GM12878 (cell line): ENCODE data around the gene GALNS. TPM values are rescaled to one million over a fixed set of nuclear protein-coding genes. Genes with fewer than 3 reads are reported as not detected.

Source experiments
- BACH1 ChIP-seq: fragments of 450-650 bp; IDR thresholded peaks from 2 replicates; pipeline ENCODE4 v1.6.1; 2017; ENCODE audit warnings: mild to moderate bottlenecking, borderline replicate concordance
- BCL11A ChIP-seq: IDR thresholded peaks from 2 replicates; pipeline ENCODE4 v1.6.1; 2011; ENCODE audit warnings: low read depth, low read length
- BHLHE40 ChIP-seq, 2 experiments: fragments of 450-650 bp in 1 of 2; IDR thresholded peaks; 2 replicates each; pipeline ENCODE4 v1.6.1; 2011 to 2017; ENCODE audit warnings: low read depth in 2 of 2, borderline replicate concordance in 1 of 2, improper control_type of control experiment in 1 of 2, low read length in 1 of 2, mild to moderate bottlenecking in 1 of 2
- BRCA1 ChIP-seq: IDR thresholded peaks from 2 replicates; pipeline ENCODE4 v1.6.1; 2011; ENCODE audit warnings: low read depth, low read length, improper control_type of control experiment
- CBX3 ChIP-seq: fragments of 200-600 bp; sonication (generic); IDR thresholded peaks from 2 replicates; pipeline ENCODE4 v1.6.1; 2016; ENCODE audit warnings: low read depth, borderline replicate concordance
- CHD1 ChIP-seq: IDR thresholded peaks from 2 replicates; pipeline ENCODE4 v1.6.1; 2012; ENCODE audit warnings: low read depth, low read length, improper control_type of control experiment
- CHD4 ChIP-seq: fragments of 200-600 bp; sonication (generic); IDR thresholded peaks from 2 replicates; pipeline ENCODE4 v1.6.1; 2016; ENCODE audit warnings: mild to moderate bottlenecking
- E2F8 ChIP-seq: fragments of 450-650 bp; IDR thresholded peaks from 2 replicates; pipeline ENCODE4 v1.6.1; 2018; ENCODE audit warnings: mild to moderate bottlenecking, low read depth, moderate library complexity; ENCODE audit not compliant: partially characterized antibody
- ETV6 ChIP-seq, 2 experiments: fragments of 450-650 bp in 1 of 2; IDR thresholded peaks in 1 of 2; conservative IDR thresholded peaks in 1 of 2; 2 replicates each; pipeline ENCODE4 v1.6.1; 2014; ENCODE audit warnings: antibody characterized with exemption in 1 of 2, borderline replicate concordance in 1 of 2, low read depth in 1 of 2, mild to moderate bottlenecking in 1 of 2, moderate library complexity in 1 of 2
- GABPA ChIP-seq: IDR thresholded peaks from 2 replicates; pipeline ENCODE4 v1.6.1; 2014; ENCODE audit warnings: antibody characterized with exemption, low read depth, mild to moderate bottlenecking, inconsistent platforms
- KAT2A ChIP-seq: conservative IDR thresholded peaks from 2 replicates; pipeline ENCODE4 v1.6.1; 2011; ENCODE audit warnings: low read depth, low read length; ENCODE audit not compliant: control insufficient read depth
- MEF2B ChIP-seq: fragments of 450-650 bp; IDR thresholded peaks from 2 replicates; pipeline ENCODE4 v1.6.1; 2018; ENCODE audit warnings: mild to moderate bottlenecking, moderate library complexity; ENCODE audit not compliant: partially characterized antibody, poor library complexity, severe bottlenecking
- NFIC ChIP-seq: IDR thresholded peaks from 2 replicates; pipeline ENCODE4 v1.6.1; 2012; ENCODE audit warnings: low read depth, mild to moderate bottlenecking, inconsistent platforms, low read length, moderate library complexity
- NKRF ChIP-seq: fragments of 450-650 bp; conservative IDR thresholded peaks from 2 replicates; pipeline ENCODE4 v1.6.1; 2017; ENCODE audit warnings: mild to moderate bottlenecking, moderate library complexity
- NR2C1 ChIP-seq: fragments of 450-650 bp; IDR thresholded peaks from 2 replicates; pipeline ENCODE4 v1.6.1; 2017; ENCODE audit warnings: antibody characterized with exemption, mild to moderate bottlenecking, moderate library complexity
- NR2F1 ChIP-seq: fragments of 450-650 bp; conservative IDR thresholded peaks from 2 replicates; pipeline ENCODE4 v1.6.1; 2017; ENCODE audit warnings: mild to moderate bottlenecking
- NRF1 ChIP-seq: conservative IDR thresholded peaks from 2 replicates; pipeline ENCODE4 v1.6.1; 2011; ENCODE audit warnings: mild to moderate bottlenecking, low read depth, low read length, improper control_type of control experiment
- PML ChIP-seq: IDR thresholded peaks from 2 replicates; pipeline ENCODE4 v1.6.1; 2012; ENCODE audit warnings: low read length, inconsistent platforms
- POLR2A ChIP-seq: IDR thresholded peaks from 2 replicates; pipeline ENCODE4 v1.6.1; 2011; ENCODE audit warnings: low read depth, mild to moderate bottlenecking, low read length
- POU2F2 ChIP-seq: IDR thresholded peaks from 3 replicates; pipeline ENCODE4 v1.6.1; 2011; ENCODE audit warnings: low read depth, mild to moderate bottlenecking, low read length, borderline replicate concordance
- RBBP5 ChIP-seq: fragments of 200-600 bp; sonication (generic); conservative IDR thresholded peaks from 2 replicates; pipeline ENCODE4 v1.6.1; 2016
- RUNX3 ChIP-seq: IDR thresholded peaks from 2 replicates; pipeline ENCODE4 v1.6.1; 2012; ENCODE audit warnings: low read length, inconsistent platforms
- SP1 ChIP-seq: IDR thresholded peaks from one replicate; pipeline ENCODE4 v1.6.1; 2011; ENCODE audit warnings: low read depth, low read length
- SUPT20H ChIP-seq: IDR thresholded peaks from 2 replicates; pipeline ENCODE4 v1.6.1; 2011; ENCODE audit warnings: low read depth, mild to moderate bottlenecking, low read length, moderate library complexity, borderline replicate concordance; ENCODE audit not compliant: control insufficient read depth
- USF2 ChIP-seq: IDR thresholded peaks from 2 replicates; pipeline ENCODE4 v1.6.1; 2011; ENCODE audit warnings: low read depth, low read length, improper control_type of control experiment, borderline replicate concordance
- YBX1 ChIP-seq: fragments of 450-650 bp; IDR thresholded peaks from 2 replicates; pipeline ENCODE4 v1.6.1; 2016; ENCODE audit warnings: antibody characterized with exemption
- polyA plus RNA-seq, 11 experiments: library from polyadenylated mRNA; depleted of rRNA in 4 of 11; unstranded in 6 of 11; stranded (reverse) in 5 of 11; fragments of >200 nt; fragmentation: Nextera tagmentation in 4 of 11; fragmentation: Illumina TruSeq in 1 of 11; extraction: Ambion mirVana in 4 of 11; extraction: Trizol in 1 of 11; gene quantifications; 1 replicate in 1 of 11; 2 replicates in 10 of 11; pipeline versions ENCODE4 v1.2.1 to v1.2.3, GENCODE V29; 2011 to 2016; ENCODE audit warnings: inconsistent platforms in 2 of 11, missing spikeins in 2 of 11, low read depth in 1 of 11
- total RNA-seq, 4 experiments: library from RNA; depleted of rRNA in 3 of 4; stranded (reverse); fragments of >200 nt in 3 of 4; fragmentation: Illumina TruSeq in 1 of 4; extraction: Trizol in 1 of 4; gene quantifications; 2 replicates each; pipeline versions ENCODE4 v1.2.1 to v1.2.3, GENCODE V29; 2013 to 2021

Gene GALNS
- total and polyA plus RNA-seq, 10 of the 15 experiments (the other 5 are each of a cell fraction or from before 2014, with no cell fraction given), result 0.37 to 12.4 (median 5.3) TPM

GRCh38 chr16:88810912-88811768 is 45.6 kb downstream of the GALNS start (continued):
- TF ChIP-seq POU2F2 (peak; percentile 24; the same call in 1 of the 3 replicates), MEF2B (no peak), POLR2A (peak; percentile 84), YBX1 (no peak), BCL11A (no peak), CHD4 (no peak), USF2 (peak; percentile 87), NFIC (no peak), NR2C1 (peak; percentile 10; the same call in 1 of the 2 replicates), BHLHE40 (IDR thresholded peaks at IDR 0.05; ENCODE audit: borderline replicate concordance in 1 of 2, low read depth in 2 of 2, low read length in 1 of 2) (peak; percentile 71 to 79), PML (no peak), SP1 (peak; percentile 42), E2F8 (no peak), CHD1 (no peak), SUPT20H (no peak), RBBP5 (no peak), RUNX3 (no peak), BRCA1 (no peak; the same call in 1 of the 2 replicates), BACH1 (peak; percentile 55; the same call in 1 of the 2 replicates), ETV6 (conservative IDR thresholded peaks at IDR 0.05 in 1 of 2, IDR thresholded peaks at IDR 0.05 in 1 of 2; ENCODE audit: borderline replicate concordance in 1 of 2, low read depth in 1 of 2) (no peak), NRF1 (peak; percentile 47), NKRF (peak; percentile 95), GABPA (no peak), KAT2A (no peak), NR2F1 (no peak), CBX3 (no peak)
